ENCODE measurements around the gene SCART1.

DNA sequence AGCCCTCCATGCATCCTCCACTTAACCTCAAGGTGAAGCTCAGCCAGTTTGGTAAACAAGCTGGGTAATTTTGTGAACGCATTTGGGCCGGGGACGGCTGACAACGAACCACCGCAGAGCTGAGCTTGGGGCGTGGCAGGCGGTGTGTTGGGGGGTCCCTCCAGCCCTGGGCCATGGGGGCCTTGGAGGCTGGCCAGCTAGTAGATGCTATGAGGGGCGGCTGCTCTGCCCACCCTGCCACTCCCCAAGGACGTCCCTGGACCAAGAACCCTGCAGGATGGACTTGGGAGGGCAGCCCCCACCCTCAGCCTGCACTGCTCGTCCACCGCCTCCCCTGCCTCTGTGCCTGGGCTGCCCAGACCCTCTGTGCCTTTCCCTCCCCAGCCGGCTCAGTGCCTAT is 12.0 kb upstream of the SCART1 start:
- no peak for TF ChIP-seq EZH2 (IDR thresholded peaks at IDR 0.05; ENCODE audit: low read length, missing control alignments)
- TF ChIP-seq, protein P1, sequence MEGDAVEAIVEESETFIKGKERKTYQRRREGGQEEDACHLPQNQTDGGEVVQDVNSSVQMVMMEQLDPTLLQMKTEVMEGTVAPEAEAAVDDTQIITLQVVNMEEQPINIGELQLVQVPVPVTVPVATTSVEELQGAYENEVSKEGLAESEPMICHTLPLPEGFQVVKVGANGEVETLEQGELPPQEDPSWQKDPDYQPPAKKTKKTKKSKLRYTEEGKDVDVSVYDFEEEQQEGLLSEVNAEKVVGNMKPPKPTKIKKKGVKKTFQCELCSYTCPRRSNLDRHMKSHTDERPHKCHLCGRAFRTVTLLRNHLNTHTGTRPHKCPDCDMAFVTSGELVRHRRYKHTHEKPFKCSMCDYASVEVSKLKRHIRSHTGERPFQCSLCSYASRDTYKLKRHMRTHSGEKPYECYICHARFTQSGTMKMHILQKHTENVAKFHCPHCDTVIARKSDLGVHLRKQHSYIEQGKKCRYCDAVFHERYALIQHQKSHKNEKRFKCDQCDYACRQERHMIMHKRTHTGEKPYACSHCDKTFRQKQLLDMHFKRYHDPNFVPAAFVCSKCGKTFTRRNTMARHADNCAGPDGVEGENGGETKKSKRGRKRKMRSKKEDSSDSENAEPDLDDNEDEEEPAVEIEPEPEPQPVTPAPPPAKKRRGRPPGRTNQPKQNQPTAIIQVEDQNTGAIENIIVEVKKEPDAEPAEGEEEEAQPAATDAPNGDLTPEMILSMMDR (conservative IDR thresholded peaks at IDR 0.05 in 1 of 2, IDR thresholded peaks at IDR 0.05 in 1 of 2; ENCODE audit: low read depth in 1 of 2, low read length in 2 of 2): no peak

All from fibroblast of lung (primary cell).